Spleen (tissue), 7 donors: ENCODE data around the gene PAXX.

Source experiments
- CTCF ChIP-seq, 11 experiments: fragments of 200-600 bp in 7 of 11; fragments of 450-650 bp in 4 of 11; sonication (generic) in 4 of 11; IDR thresholded peaks in 8 of 11; conservative IDR thresholded peaks in 3 of 11; 1 replicate in 7 of 11; 2 replicates in 4 of 11; pipeline versions ENCODE4 v1.4.0 to v1.8.0; 2016 to 2021; ENCODE audit warnings: antibody characterized with exemption in 11 of 11, inconsistent platforms in 4 of 11, mild to moderate bottlenecking in 1 of 11
- POLR2A ChIP-seq, 3 donors: fragments of 450-650 bp; IDR thresholded peaks; one replicate each; pipeline ENCODE4 v1.5.1; 2017; ENCODE audit warnings: antibody characterized with exemption in 3 of 3, mild to moderate bottlenecking in 1 of 3
- POLR2AphosphoS5 ChIP-seq, 3 donors: sonication (generic); formaldehyde crosslinking; IDR thresholded peaks; one replicate each; pipeline ENCODE4 v1.5.1; 2017; ENCODE audit warnings: antibody characterized with exemption in 3 of 3
- donor health status: DM: no; HTN: no; CAD: no; lungs with moderate emphysema.
- donor health status: DM: no; HTN: no; CAD: no.
- donor health status: DM: no; HTN: no; CAD: no.

GRCh38 chr9:137014776-137015539 is 22.7 kb downstream of the PAXX start:
- TF ChIP-seq POLR2A (IDR thresholded peaks at IDR 0.05) (no peak), CTCF (IDR thresholded peaks at IDR 0.05 in 8 of 11, conservative IDR thresholded peaks at IDR 0.05 in 3 of 11) (no peak), POLR2AphosphoS5 (IDR thresholded peaks at IDR 0.05) (no peak)
